ENCODE measurements around the gene ARHGEF39. TPM values are rescaled to one million over a fixed set of nuclear protein-coding genes. Genes with fewer than 3 reads are reported as not detected.

The ARHGEF39 gene
- total RNA-seq, 5 donors from 2014 or later (not counting 1 experiment from before 2014, with no cell fraction given): 0.12 to 1.3 (median 0.57) TPM

GRCh38 chr9:35680331-35681105 is 15.5 kb upstream of the ARHGEF39 start:
- ATAC-seq (replicated peaks in 1 of 4) (no peak), DNase-seq (no peak)
- ChIA-PET CTCF (interaction anchor here in 1 of 2 donors (0.5 to 1.1 kb wide), 2 partner anchors 33 to 421 kb away, joined by 5 to 6 read pairs; no protein-coding TSS in a partner anchor), POLR2A (no interaction called here)
- Mint-ChIP-seq H3K27me3 (peaks cover 3 to 4% of the 10 kb centered on the region in 2 donors), H3K36me3 (peaks cover 3% of the 10 kb centered on the region), H3K27ac (no peak overlapping the region), H3K9me3 (no peaks in the 10 kb centered on the region), H3K4me3 (no peak overlapping the region), H3K4me1 (peaks cover 6 to 9% (median 8%) of the 10 kb centered on the region in 3 donors)
- Histone ChIP-seq H3K9me3 (no peaks in the 10 kb centered on the region), H3K4me3 (ENCODE audit: control insufficient read depth in 1 of 2, extremely low read depth in 1 of 2, low read length in 1 of 2) (no peak overlapping the region), H3K4me1 (ENCODE audit: control insufficient read depth in 1 of 2, extremely low read depth in 1 of 2, insufficient read depth in 2 of 2, low read length in 2 of 2) (peaks cover 2 to 10% of the 10 kb centered on the region in 2 experiments), H3K27me3 (replicated peaks in 1 of 2; ENCODE audit: control insufficient read depth in 2 of 2, extremely low read depth in 1 of 2, insufficient read depth in 2 of 2, low read length in 1 of 2) (peaks cover 0 to 16% of the 10 kb centered on the region in 2 experiments), H3K27ac (ENCODE audit: low read length) (no peak overlapping the region), H3K36me3 (ENCODE audit: control insufficient read depth in 2 of 2, extremely low read depth in 1 of 2, insufficient read depth in 1 of 2, low read length in 1 of 2) (no peaks in the 10 kb centered on the region)
- 77% methylated on average over 9 of the region's 15 CpGs for WGBS (ENCODE audit: insufficient coverage)

GRCh38 chr9:35679766-35680330 is 14.9 kb upstream of the ARHGEF39 start:
- Mint-ChIP-seq H3K27ac (no peak overlapping the region), H3K27me3 (peaks cover 3 to 4% of the 10 kb centered on the region in 2 donors), H3K4me3 (no peak overlapping the region), H3K4me1 (peaks cover 6 to 12% (median 12%) of the 10 kb centered on the region in 3 donors), H3K9me3 (no peaks in the 10 kb centered on the region), H3K36me3 (peaks cover 3% of the 10 kb centered on the region)
- DNase-seq (no peak), ATAC-seq (replicated peaks in 1 of 4) (no peak)
- peaks cover 0 to 23% of the 10 kb centered on the region in 2 experiments for H3K27me3 ChIP-seq (replicated peaks in 1 of 2; ENCODE audit: control insufficient read depth in 2 of 2, extremely low read depth in 1 of 2, insufficient read depth in 2 of 2, low read length in 1 of 2)
- H3K27ac ChIP-seq (ENCODE audit: low read length): no peak overlapping the region
- no peaks in the 10 kb centered on the region for H3K36me3 ChIP-seq (ENCODE audit: control insufficient read depth in 2 of 2, extremely low read depth in 1 of 2, insufficient read depth in 1 of 2, low read length in 1 of 2)
- no peaks in the 10 kb centered on the region for H3K9me3 ChIP-seq
- peaks cover 2 to 16% of the 10 kb centered on the region in 2 experiments for H3K4me1 ChIP-seq (ENCODE audit: control insufficient read depth in 1 of 2, extremely low read depth in 1 of 2, insufficient read depth in 2 of 2, low read length in 2 of 2)
- ChIA-PET CTCF (interaction anchor here in 1 of 2 donors (1.1 kb wide), 1 partner anchor 32 kb away, joined by 6 read pairs; no protein-coding TSS in a partner anchor), POLR2A (interaction anchor here in 1 of 2 donors (0.5 kb wide), 1 partner anchor 1519 kb away, joined by 4 read pairs; no protein-coding TSS in a partner anchor)
- no peak overlapping the region for H3K4me3 ChIP-seq (ENCODE audit: control insufficient read depth in 1 of 2, extremely low read depth in 1 of 2, low read length in 1 of 2)
- 95% methylated on average over 6 of the region's 8 CpGs for WGBS (ENCODE audit: insufficient coverage)

DNA sequence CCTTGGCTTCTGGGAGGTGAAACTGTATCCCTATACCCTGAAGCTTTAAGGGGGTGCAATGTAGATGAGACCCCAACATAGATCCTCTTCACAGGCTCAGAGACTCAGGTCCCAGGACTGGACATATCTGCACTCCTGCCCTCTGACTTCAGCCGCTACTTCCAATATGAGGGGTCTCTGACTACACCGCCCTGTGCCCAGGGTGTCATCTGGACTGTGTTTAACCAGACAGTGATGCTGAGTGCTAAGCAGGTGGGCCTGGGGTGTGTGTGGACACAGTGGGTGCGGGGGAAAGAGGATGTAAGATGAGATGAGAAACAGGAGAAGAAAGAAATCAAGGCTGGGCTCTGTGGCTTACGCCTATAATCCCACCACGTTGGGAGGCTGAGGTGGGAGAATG is 14.1 kb upstream of the ARHGEF39 start:
- DNase-seq: no peak
- ChIA-PET POLR2A (interaction anchor here in 1 of 2 donors (0.6 kb wide), 1 partner anchor 133 kb away, joined by 3 read pairs; the partner anchor contains the start of gene SPAG8), CTCF (no interaction called here)
- Mint-ChIP-seq H3K27me3 (peaks cover 3 to 8% of the 10 kb centered on the region in 2 donors), H3K4me3 (no peak overlapping the region), H3K36me3 (peaks cover 3% of the 10 kb centered on the region), H3K4me1 (peaks cover 13 to 17% (median 15%) of the 10 kb centered on the region in 3 donors), H3K9me3 (no peaks in the 10 kb centered on the region), H3K27ac (peak overlapping the region in 1 of 2 donors; percentile 31)
- Histone ChIP-seq H3K4me3 (ENCODE audit: control insufficient read depth in 1 of 2, extremely low read depth in 1 of 2, low read length in 1 of 2) (no peak overlapping the region), H3K9me3 (no peaks in the 10 kb centered on the region), H3K36me3 (ENCODE audit: control insufficient read depth in 2 of 2, extremely low read depth in 1 of 2, insufficient read depth in 1 of 2, low read length in 1 of 2) (no peaks in the 10 kb centered on the region), H3K4me1 (ENCODE audit: control insufficient read depth in 1 of 2, extremely low read depth in 1 of 2, insufficient read depth in 2 of 2, low read length in 2 of 2) (peaks cover 2 to 16% of the 10 kb centered on the region in 2 experiments), H3K27ac (ENCODE audit: low read length) (no peak overlapping the region), H3K27me3 (replicated peaks in 1 of 2; ENCODE audit: control insufficient read depth in 2 of 2, extremely low read depth in 1 of 2, insufficient read depth in 2 of 2, low read length in 1 of 2) (peaks cover 0 to 25% of the 10 kb centered on the region in 2 experiments)
- ATAC-seq (replicated peaks in 1 of 4): no peak
- 94% methylated on average over 3 of the region's 5 CpGs for WGBS (ENCODE audit: insufficient coverage)

DNA sequence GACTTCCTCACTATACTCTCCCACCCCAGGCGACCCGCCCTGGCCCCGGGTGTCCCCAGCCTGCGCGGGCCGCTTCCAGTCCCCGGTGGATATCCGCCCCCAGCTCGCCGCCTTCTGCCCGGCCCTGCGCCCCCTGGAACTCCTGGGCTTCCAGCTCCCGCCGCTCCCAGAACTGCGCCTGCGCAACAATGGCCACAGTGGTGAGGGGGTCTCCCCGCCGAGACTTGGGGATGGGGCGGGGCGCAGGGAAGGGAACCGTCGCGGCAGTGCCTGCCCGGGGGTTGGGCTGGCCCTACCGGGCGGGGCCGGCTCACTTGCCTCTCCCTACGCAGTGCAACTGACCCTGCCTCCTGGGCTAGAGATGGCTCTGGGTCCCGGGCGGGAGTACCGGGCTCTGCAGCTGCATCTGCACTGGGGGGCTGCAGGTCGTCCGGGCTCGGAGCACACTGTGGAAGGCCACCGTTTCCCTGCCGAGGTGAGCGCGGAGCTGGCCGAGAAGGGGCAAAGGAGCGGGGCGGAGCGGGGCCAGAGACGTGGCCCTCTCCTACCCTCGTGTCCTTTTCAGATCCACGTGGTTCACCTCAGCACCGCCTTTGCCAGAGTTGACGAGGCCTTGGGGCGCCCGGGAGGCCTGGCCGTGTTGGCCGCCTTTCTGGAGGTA is 10.9 kb upstream of the ARHGEF39 start:
- WGBS (ENCODE audit: insufficient coverage): 31% methylated on average over 44 of the region's 51 CpGs
- Mint-ChIP-seq H3K27me3 (peaks cover 3 to 8% of the 10 kb centered on the region in 2 donors), H3K4me3 (peak overlapping the region; percentile 59 to 85 (median 76)), H3K4me1 (peaks cover 13 to 17% (median 15%) of the 10 kb centered on the region in 3 donors), H3K36me3 (no peaks in the 10 kb centered on the region), H3K27ac (peak overlapping the region in 1 of 2 donors; percentile 69), H3K9me3 (no peaks in the 10 kb centered on the region)
- Histone ChIP-seq H3K9me3 (no peaks in the 10 kb centered on the region), H3K4me3 (ENCODE audit: control insufficient read depth in 1 of 2, extremely low read depth in 1 of 2, low read length in 1 of 2) (peak overlapping the region; percentile 49), H3K27me3 (replicated peaks in 1 of 2; ENCODE audit: control insufficient read depth in 2 of 2, extremely low read depth in 1 of 2, insufficient read depth in 2 of 2, low read length in 1 of 2) (peaks cover 0 to 31% of the 10 kb centered on the region in 2 experiments), H3K27ac (ENCODE audit: low read length) (no peak overlapping the region), H3K4me1 (ENCODE audit: control insufficient read depth in 1 of 2, extremely low read depth in 1 of 2, insufficient read depth in 2 of 2, low read length in 2 of 2) (peaks cover 2 to 16% of the 10 kb centered on the region in 2 experiments), H3K36me3 (ENCODE audit: control insufficient read depth in 2 of 2, extremely low read depth in 1 of 2, insufficient read depth in 1 of 2, low read length in 1 of 2) (no peaks in the 10 kb centered on the region)
- ATAC-seq (replicated peaks in 1 of 4) (peak; percentile 37 to 71 (median 70)), DNase-seq (peak in 6 of 35 experiments; percentile 21 to 55 (median 28))
- ChIA-PET POLR2A (no interaction called here), CTCF (interaction anchor here in 1 of 2 donors (0.6 to 1.0 kb wide), 3 partner anchors 18 to 21 kb away, joined by 3 to 5 read pairs (median 4); partner anchors contain the start of genes CCDC107 and RMRP)

DNA sequence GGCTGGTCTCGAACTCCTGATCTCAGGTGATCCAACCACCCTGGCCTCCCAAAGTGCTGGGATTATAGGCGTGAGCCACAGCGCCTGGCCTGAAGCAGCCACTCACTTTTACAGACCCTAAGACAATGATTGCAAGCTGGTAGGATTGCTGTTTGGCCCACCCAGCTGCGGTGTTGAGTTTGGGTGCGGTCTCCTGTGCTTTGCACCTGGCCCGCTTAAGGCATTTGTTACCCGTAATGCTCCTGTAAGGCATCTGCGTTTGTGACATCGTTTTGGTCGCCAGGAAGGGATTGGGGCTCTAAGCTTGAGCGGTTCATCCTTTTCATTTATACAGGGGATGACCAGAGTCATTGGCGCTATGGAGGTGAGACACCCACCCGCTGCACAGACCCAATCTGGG is 10.2 kb upstream of the ARHGEF39 start:
- Mint-ChIP-seq H3K36me3 (no peaks in the 10 kb centered on the region), H3K9me3 (no peaks in the 10 kb centered on the region), H3K27ac (no peak overlapping the region), H3K4me1 (peaks cover 13 to 17% (median 15%) of the 10 kb centered on the region in 3 donors), H3K27me3 (peaks cover 3 to 8% of the 10 kb centered on the region in 2 donors), H3K4me3 (peak overlapping the region; percentile 59 to 85 (median 62))
- no peak overlapping the region for H3K27ac ChIP-seq (ENCODE audit: low read length)
- H3K4me1 ChIP-seq (ENCODE audit: control insufficient read depth in 1 of 2, extremely low read depth in 1 of 2, insufficient read depth in 2 of 2, low read length in 2 of 2): peaks cover 2 to 16% of the 10 kb centered on the region in 2 experiments
- peak overlapping the region; percentile 5 to 49 for H3K4me3 ChIP-seq (ENCODE audit: control insufficient read depth in 1 of 2, extremely low read depth in 1 of 2, low read length in 1 of 2)
- DNase-seq (no peak), ATAC-seq (replicated peaks in 1 of 4) (peak in 2 of 4 experiments; percentile 28 to 29)
- POLR2A ChIA-PET: interaction anchor here (0.5 to 0.7 kb wide), 2 partner anchors 12 to 53 kb away, joined by 3 to 8 read pairs; no protein-coding TSS in a partner anchor
- no peaks in the 10 kb centered on the region for H3K9me3 ChIP-seq
- 69% methylated on average over 12 of the region's 13 CpGs for WGBS (ENCODE audit: insufficient coverage)
- H3K36me3 ChIP-seq (ENCODE audit: control insufficient read depth in 2 of 2, extremely low read depth in 1 of 2, insufficient read depth in 1 of 2, low read length in 1 of 2): no peaks in the 10 kb centered on the region
- CTCF ChIA-PET: interaction anchor here (0.6 to 1.3 kb wide), 5 partner anchors 17 to 47 kb away, joined by 3 to 5 read pairs (median 4); partner anchors contain the start of genes CCDC107 (in 1 of the 2) and RMRP (in 1 of the 2)
- peaks cover 0 to 25% of the 10 kb centered on the region in 2 experiments for H3K27me3 ChIP-seq (replicated peaks in 1 of 2; ENCODE audit: control insufficient read depth in 2 of 2, extremely low read depth in 1 of 2, insufficient read depth in 2 of 2, low read length in 1 of 2)

Measured in T-cell (primary cell).